Adrenal gland (tissue), 12 donors: ENCODE data around the gene UNC5C. TPM values are rescaled to one million over a fixed set of nuclear protein-coding genes. Genes with fewer than 3 reads are reported as not detected.

Source experiments
- DNase-seq, 7 donors: peaks; one replicate each; pipeline ENCODE4 v3.0.0-alpha.2; 2019 to 2020
- H3K27ac ChIP-seq, 5 donors: fragments of 200-600 bp; sonication (generic) in 4 of 5; 1 replicate in 3 of 5; 2 replicates in 2 of 5; pipeline versions ENCODE4 v1.5.1 to v1.8.0; 2016 to 2020; ENCODE audit warnings: mild to moderate bottlenecking in 1 of 5
- H3K27me3 ChIP-seq: fragments of 200-600 bp; 2 replicates; pipeline ENCODE4 v1.8.0; 2021
- H3K36me3 ChIP-seq, 2 donors: fragments of 200-600 bp; replicated peaks in 1 of 2; 1 replicate in 1 of 2; 2 replicates in 1 of 2; pipeline versions ENCODE4 v1.5.1 to v1.8.0; 2018 to 2022
- H3K4me1 ChIP-seq, 2 donors: fragments of 200-600 bp; replicated peaks in 1 of 2; 1 replicate in 1 of 2; 2 replicates in 1 of 2; pipeline versions ENCODE4 v1.5.1 to v1.8.0; 2018 to 2021
- H3K4me3 ChIP-seq, 4 donors: fragments of 200-600 bp; sonication (generic) in 3 of 4; one replicate each; pipeline ENCODE4 v1.5.1; 2016 to 2018
- H3K9me3 ChIP-seq, 3 donors: fragments of 200-600 bp; sonication (generic) in 1 of 3; replicated peaks in 1 of 3; 1 replicate in 2 of 3; 2 replicates in 1 of 3; pipeline versions ENCODE4 v1.5.1 to v1.8.0; 2016 to 2021
- CTCF ChIP-seq, 6 experiments: fragments of 450-650 bp in 4 of 6; fragments of 200-600 bp in 2 of 6; sonication (generic) in 1 of 6; IDR thresholded peaks; 1 replicate in 5 of 6; 2 replicates in 1 of 6; pipeline versions ENCODE4 v1.5.1 to v1.8.0; 2016 to 2021; ENCODE audit warnings: antibody characterized with exemption in 6 of 6, mild to moderate bottlenecking in 2 of 6, moderate library complexity in 1 of 6
- POLR2A ChIP-seq, 2 donors: fragments of 450-650 bp; IDR thresholded peaks; one replicate each; pipeline ENCODE4 v1.6.1; 2017; ENCODE audit warnings: antibody characterized with exemption in 2 of 2, mild to moderate bottlenecking in 2 of 2, moderate library complexity in 1 of 2
- WGBS, 4 donors: extraction: QIAGEN DNeasy Blood & Tissue Kit in 2 of 4; methylation state at CpG; one replicate each; pipeline versions ENCODE4 v1.1.5 to v1.1.7; 2013 to 2017; 5-methylcytosine and 5-hydroxymethylcytosine counted together
- intact Hi-C, 2 donors: fragments of 100-400 bp; cut with DNase I; formaldehyde crosslinking; loops; one replicate each; pipeline versions ENCODE4 v1.14.1 to v1.15.0; 2022 to 2023
- polyA plus RNA-seq, 3 donors: library from polyadenylated mRNA; stranded (reverse); fragments of 200-250 nt in 2 of 3; fragments of 350-450 nt in 1 of 3; fragmentation: Illumina TruSeq in 1 of 3; extraction: RNeasy Lipid Tissue Mini Kit (QIAGEN cat#74804) in 1 of 3; gene quantifications; one replicate each; pipeline ENCODE4 v1.2.3, GENCODE V29; 2013 to 2014
- total RNA-seq, 9 donors: library from RNA; depleted of rRNA in 4 of 9; stranded (reverse); fragments of >200 nt in 4 of 9; fragments of 120-200 nt in 1 of 9; fragmentation: NEBNext Ultra II Directional in 1 of 9; extraction: Animal tissue kit (Norgen Biotek cat#: 25700) in 1 of 9; gene quantifications; one replicate each; pipeline versions ENCODE4 v1.1.0 to v1.2.4, GENCODE V29; 2013 to 2023
- donor health status: healthy with polysubstance abuse.
- donor health status: Bipolar disorder and iron deficiency.
- donor health status: DM: yes; HTN: yes; CAD: no.
- donor health status: DM: no; HTN: no; CAD: no.
- donor health status: DM: no; HTN: no; CAD: no.
- donor health status: DM: yes; HTN: yes; CAD: no.

Gene UNC5C
- total and polyA plus RNA-seq, 12 donors: 4.7 to 33.5 (median 23.8) TPM

DNA sequence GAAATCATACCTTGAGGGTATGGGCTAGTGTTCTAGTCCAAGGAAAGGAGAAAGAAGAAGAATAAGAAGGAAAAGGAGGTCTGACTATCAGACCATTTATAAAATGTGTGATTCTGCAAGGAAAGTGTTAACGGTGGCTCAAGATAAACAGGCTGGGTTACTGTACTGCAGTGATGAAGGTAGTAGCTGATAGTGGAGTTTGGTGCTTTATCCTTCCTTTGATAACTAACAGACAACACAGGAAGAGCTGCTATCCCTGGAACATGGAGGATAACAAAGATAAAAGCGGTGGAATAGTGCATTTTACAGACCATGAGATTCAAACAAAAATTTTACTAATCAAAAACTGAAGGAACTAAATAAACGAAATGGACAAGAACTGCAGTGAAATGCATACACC is 2.6 kb downstream of the UNC5C start:
- Histone ChIP-seq H3K27me3 (no peaks in the 10 kb centered on the region), H3K36me3 (no peaks in the 10 kb centered on the region), H3K4me1 (peaks cover 10 to 12% of the 10 kb centered on the region in 2 donors), H3K9me3 (no peaks in the 10 kb centered on the region), H3K27ac (peak overlapping the region in 3 of 5 donors; percentile 8 to 93 (median 87)), H3K4me3 (peak overlapping the region in 1 of 4 donors; percentile 61)
- intact Hi-C loops: loop anchor here in 1 of 2 donors (10.0 kb wide), 1 partner anchor 361 kb away; no protein-coding TSS in a partner anchor
- TF ChIP-seq CTCF (IDR thresholded peaks at IDR 0.05) (no peak), POLR2A (IDR thresholded peaks at IDR 0.05) (peak in 1 of 2 donors; percentile 48)
- WGBS, 4 donors: 25 to 40% (median 27%) methylated on average over 3 of the region's 3 CpGs
- DNase-seq: no peak

GRCh38 chr4:95545546-95545945 is 3.2 kb downstream of the UNC5C start:
- H3K4me1 ChIP-seq: peaks cover 10 to 12% of the 10 kb centered on the region in 2 donors
- H3K27ac ChIP-seq: peak overlapping the region in 3 of 5 donors; percentile 17 to 93 (median 87)
- TF ChIP-seq POLR2A (IDR thresholded peaks at IDR 0.05): no peak
- no peak for TF ChIP-seq CTCF (IDR thresholded peaks at IDR 0.05)
- H3K9me3 ChIP-seq: no peaks in the 10 kb centered on the region
- peak overlapping the region in 1 of 4 donors; percentile 61 for H3K4me3 ChIP-seq
- no peaks in the 10 kb centered on the region for H3K27me3 ChIP-seq
- H3K36me3 ChIP-seq: no peaks in the 10 kb centered on the region
- WGBS, 4 donors: 52 to 68% (median 64%) methylated on average over 6 of the region's 6 CpGs
- no peak for DNase-seq
- intact Hi-C loops: loop anchor here in 1 of 2 donors (10.0 kb wide), 1 partner anchor 361 kb away; no protein-coding TSS in a partner anchor

DNA sequence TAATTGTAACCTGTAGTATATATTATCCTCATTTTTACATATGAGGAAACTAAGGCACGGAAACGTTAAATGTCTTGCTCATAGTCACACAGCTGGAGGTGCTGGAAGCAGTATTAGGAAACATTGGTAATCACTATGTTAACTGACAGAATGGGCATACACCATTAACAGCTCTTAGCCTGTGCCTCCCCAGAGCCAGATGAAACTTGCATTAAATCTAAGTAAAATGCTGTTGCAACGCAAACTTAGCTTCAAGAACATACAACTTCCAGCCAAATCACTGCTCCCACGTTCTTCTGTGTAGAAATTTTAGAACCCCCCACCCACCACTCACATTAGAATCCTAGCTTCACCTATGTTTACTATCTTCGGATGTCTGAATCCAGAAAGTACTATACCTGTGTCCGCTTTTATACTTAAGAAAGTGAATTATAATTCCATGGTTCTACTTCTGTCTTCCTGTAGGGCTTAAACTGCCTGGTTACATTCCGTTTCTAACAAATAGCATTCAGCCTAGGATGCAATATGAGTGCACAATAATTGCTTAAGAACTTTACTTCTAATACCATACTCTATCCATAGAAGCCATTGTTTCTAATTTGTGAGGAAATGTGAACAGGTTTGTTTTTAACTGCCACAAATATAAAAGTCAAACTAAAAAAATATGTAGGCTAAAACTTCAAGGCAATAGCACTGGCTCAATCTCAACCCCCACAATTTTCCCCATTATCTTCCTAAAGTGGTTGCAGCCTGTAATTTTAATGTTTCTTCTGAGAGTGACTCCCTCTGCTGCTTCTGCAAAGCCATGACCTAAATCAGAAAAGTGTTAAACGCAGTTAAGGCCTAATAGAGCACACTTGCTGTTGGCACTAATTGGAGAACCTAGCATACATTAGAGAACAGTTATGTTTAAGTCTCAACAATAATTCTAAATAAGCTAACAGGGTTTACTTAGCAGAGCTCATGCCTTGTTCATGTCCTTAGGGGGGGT is 4.4 kb downstream of the UNC5C start:
- TF ChIP-seq POLR2A (IDR thresholded peaks at IDR 0.05) (no peak), CTCF (IDR thresholded peaks at IDR 0.05) (peak in 4 of 6 experiments; percentile 20 to 44 (median 36))
- H3K4me3 ChIP-seq: no peak overlapping the region
- WGBS, 4 donors: 63 to 76% (median 71%) methylated on average over 8 of the region's 8 CpGs

More for the DNA sequence above, 4.4 kb downstream of the UNC5C start:
- Histone ChIP-seq H3K36me3 (no peaks in the 10 kb centered on the region), H3K9me3 (no peaks in the 10 kb centered on the region), H3K27ac (peak overlapping the region in 3 of 5 donors; percentile 43 to 93 (median 87)), H3K27me3 (no peaks in the 10 kb centered on the region), H3K4me1 (peaks cover 11 to 14% of the 10 kb centered on the region in 2 donors)
- intact Hi-C loops: loop anchor here in 1 of 2 donors (10.0 kb wide), 1 partner anchor 360 kb away; no protein-coding TSS in a partner anchor
- no peak for DNase-seq
